GM23338 (cell line): ENCODE data around the gene TP53BP2.

Experiments used
- CTCF ChIP-seq, 2 experiments: fragments of 200-600 bp in 1 of 2; sonication (generic) in 1 of 2; conservative IDR thresholded peaks; 2 replicates each; pipeline versions ENCODE4 v1.5.1 to v1.6.1; 2016 to 2017; ENCODE audit warnings: antibody characterized with exemption in 2 of 2, low read depth in 2 of 2, mild to moderate bottlenecking in 2 of 2, moderate library complexity in 1 of 2
- ETS1 ChIP-seq: IDR thresholded peaks from 2 replicates; pipeline ENCODE4 v1.6.1; 2016; ENCODE audit warnings: antibody characterized with exemption
- EZH2 ChIP-seq: fragments of 200-600 bp; sonication (generic); IDR thresholded peaks from one replicate; pipeline ENCODE4 v1.8.0; 2017; ENCODE audit warnings: antibody characterized with exemption, mild to moderate bottlenecking, low read depth; ENCODE audit not compliant: unreplicated experiment
- NANOG ChIP-seq: IDR thresholded peaks from 2 replicates; pipeline ENCODE4 v1.6.1; 2016; ENCODE audit warnings: antibody characterized with exemption, borderline replicate concordance
- POLR2AphosphoS5 ChIP-seq: IDR thresholded peaks from 2 replicates; pipeline ENCODE4 v1.6.1; 2016; ENCODE audit warnings: antibody characterized with exemption, low read depth

GRCh38 chr1:223776826-223777454, 68.8 kb downstream of the TP53BP2 start:
- TF ChIP-seq CTCF (conservative IDR thresholded peaks at IDR 0.05; ENCODE audit: low read depth in 2 of 2) (no peak), ETS1 (no peak), EZH2 (no peak), POLR2AphosphoS5 (no peak), NANOG (no peak)
